Mesodermal cell (in vitro differentiated cells): ENCODE data around the gene SERPINF2.
"Not testable (repeated sequence)": the region's sequence is repeated elsewhere in the genome, so short reads cannot be mapped to it uniquely, and the experiment has no call there.

Experiments used
- H3K27ac ChIP-seq: 2 replicates; pipeline ENCODE4 v1.7.0; 2013; ENCODE audit warnings: mild to moderate bottlenecking, low read depth, low read length, moderate library complexity; ENCODE audit not compliant: severe bottlenecking
- H3K36me3 ChIP-seq: 2 replicates; pipeline ENCODE4 v1.7.1; 2013; ENCODE audit warnings: mild to moderate bottlenecking, low read length, moderate library complexity; ENCODE audit not compliant: control insufficient read depth, insufficient read depth
- H3K4me1 ChIP-seq: one replicate; pipeline ENCODE4 v1.7.1; 2013; ENCODE audit warnings: mild to moderate bottlenecking, low read length; ENCODE audit not compliant: insufficient read depth, control insufficient read depth, poor library complexity, severe bottlenecking
- H3K4me3 ChIP-seq: 2 replicates; pipeline ENCODE4 v1.7.0; 2013; ENCODE audit warnings: low read length, control low read depth, mild to moderate bottlenecking; ENCODE audit not compliant: insufficient read depth, poor library complexity, severe bottlenecking; ENCODE audit errors: extremely low read depth
- H3K9me3 ChIP-seq: 2 replicates; pipeline ENCODE4 v1.7.1; 2013; ENCODE audit warnings: mild to moderate bottlenecking, low read length, moderate library complexity; ENCODE audit not compliant: control insufficient read depth
- WGBS, 2 experiments: methylation state at CpG; one replicate each; pipeline ENCODE4 v1.1.5; 2013; ENCODE audit warnings: missing lambda C conversion rate in 2 of 2; ENCODE audit not compliant: insufficient coverage in 2 of 2; 5-methylcytosine and 5-hydroxymethylcytosine counted together

SERPINF2 gene

GRCh38 chr17:1716076-1716911, 26.4 kb upstream of the SERPINF2 start:
- Histone ChIP-seq H3K27ac (peak overlapping the region; percentile 100), H3K4me1 (peaks cover 32% of the 10 kb centered on the region), H3K9me3 (no peaks in the 10 kb centered on the region), H3K4me3 (peak overlapping the region; percentile 99), H3K36me3 (peaks cover 30% of the 10 kb centered on the region)
- 0 to 1% methylated on average over 57 to 59 of the region's 70 CpGs for WGBS, 2 experiments

DNA sequence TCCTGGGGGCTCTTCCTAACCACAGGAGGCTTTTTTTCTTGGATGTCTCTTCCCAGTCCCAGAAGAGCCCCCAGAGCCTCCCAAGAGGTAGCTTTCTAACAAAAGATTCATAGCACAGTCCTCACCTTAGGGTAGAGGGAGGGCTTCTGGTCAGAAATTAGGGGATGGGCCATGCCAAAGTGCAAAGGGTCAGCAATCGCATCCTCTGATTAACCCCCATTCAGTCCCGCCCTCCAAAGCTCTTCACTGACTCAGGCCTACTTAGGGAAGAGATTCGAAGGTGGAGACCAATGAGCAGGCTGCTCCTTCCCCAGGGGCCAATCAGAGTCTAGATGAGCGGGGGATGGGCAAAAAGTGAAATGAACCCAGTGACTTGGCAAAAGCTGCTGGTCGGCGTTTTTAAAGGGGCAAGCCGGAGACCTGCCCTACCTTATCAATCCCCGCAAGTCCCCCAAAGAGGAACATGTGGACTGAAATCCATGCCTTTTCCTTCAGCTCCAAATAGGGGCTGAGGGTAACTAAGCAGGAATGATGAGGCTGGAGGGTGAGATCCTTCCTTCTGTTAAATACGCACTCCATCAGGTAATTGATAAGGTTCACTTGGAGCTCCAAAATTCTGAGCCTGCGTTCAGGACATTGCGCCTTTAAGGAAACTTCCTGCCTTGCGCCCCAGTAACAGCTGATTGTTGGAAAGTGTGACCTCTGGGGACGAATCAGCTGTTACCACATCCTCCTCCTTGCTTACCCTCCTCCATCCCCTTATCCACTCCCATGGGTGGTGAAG, 25.6 kb upstream of the SERPINF2 start:
- Histone ChIP-seq H3K4me1 (peaks cover 27% of the 10 kb centered on the region), H3K4me3 (peak overlapping the region; percentile 99), H3K9me3 (no peaks in the 10 kb centered on the region), H3K27ac (peak overlapping the region; percentile 100), H3K36me3 (peaks cover 24% of the 10 kb centered on the region)
- WGBS, 2 experiments = 0% methylated on average over 5 to 7 of the region's 13 CpGs

DNA sequence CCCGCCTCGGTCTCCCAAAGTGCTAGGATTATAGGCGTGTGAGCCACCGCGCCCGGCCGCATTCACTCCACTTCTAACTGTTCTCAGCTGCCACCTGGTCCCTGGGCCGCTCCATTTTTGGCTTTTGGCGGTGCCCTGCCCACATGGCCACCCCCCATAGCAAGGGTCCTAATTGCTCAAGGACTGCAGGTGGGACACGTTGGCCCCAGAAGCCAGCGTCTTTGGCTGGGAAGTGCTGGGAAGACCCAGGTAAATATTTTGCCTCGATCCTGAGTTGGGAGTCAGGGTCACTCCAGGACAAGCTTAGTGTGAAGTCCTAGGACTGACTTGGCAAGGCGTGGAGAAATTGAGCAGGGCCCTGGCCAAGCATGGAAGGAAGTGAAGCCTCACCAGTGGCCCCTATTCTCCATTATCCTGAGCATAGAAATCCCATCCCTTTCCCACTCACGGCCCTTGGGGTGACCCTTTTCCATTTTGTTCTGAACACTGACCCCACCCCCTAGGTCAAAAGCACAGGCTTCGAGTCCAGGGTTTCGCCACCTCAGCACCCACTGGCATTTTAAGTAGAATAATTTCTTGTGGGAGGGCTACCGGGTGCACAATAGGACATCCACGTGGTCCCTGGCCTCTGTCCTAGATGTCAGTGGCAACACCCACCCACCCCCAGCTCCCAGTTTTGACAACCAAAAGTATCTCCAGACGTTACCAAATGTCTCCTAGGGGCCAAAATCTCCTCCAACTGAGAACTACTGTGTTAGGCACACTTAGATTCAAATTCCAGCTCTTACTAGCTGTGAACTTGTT, 24.1 kb upstream of the SERPINF2 start:
- peaks cover 9% of the 10 kb centered on the region for H3K36me3 ChIP-seq
- peak overlapping the region; percentile 100 for H3K27ac ChIP-seq
- WGBS, 2 experiments = 94 to 96% methylated on average over 8 to 15 of the region's 19 CpGs
- peaks cover 18% of the 10 kb centered on the region for H3K4me1 ChIP-seq
- H3K9me3 ChIP-seq = no peaks in the 10 kb centered on the region
- no peak overlapping the region for H3K4me3 ChIP-seq

DNA sequence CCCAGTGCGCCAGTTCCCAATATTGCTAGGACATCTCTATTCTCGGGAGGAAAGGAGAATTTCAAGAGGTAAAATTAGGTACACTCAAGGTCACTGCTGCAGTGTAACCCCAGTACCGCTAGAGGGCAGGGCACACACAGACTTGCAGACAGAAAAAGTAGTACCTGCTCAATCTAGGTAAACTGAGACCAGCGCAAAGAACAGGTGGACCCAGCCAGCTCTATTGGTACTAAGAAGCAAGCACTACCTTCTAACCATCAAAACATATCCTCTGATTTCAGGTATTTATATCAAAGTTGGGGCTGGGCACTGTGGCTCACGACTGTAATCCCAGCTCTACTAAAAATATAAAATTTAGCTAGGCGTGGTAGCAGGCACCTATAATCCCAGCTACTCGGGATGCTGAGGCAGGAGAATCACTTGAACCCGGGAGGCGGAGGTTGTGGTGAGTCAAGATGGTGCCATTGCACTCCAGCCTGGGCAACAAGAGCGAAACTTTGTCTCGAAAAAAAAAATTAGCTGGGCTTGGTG, 21.8 kb upstream of the SERPINF2 start:
- Histone ChIP-seq H3K4me3 (no peak overlapping the region), H3K4me1 (peaks cover 16% of the 10 kb centered on the region), H3K27ac (no peak overlapping the region), H3K9me3 (no peaks in the 10 kb centered on the region), H3K36me3 (no peaks in the 10 kb centered on the region)
- 49 to 57% methylated on average over 10 to 11 of the region's 11 CpGs for WGBS, 2 experiments

DNA sequence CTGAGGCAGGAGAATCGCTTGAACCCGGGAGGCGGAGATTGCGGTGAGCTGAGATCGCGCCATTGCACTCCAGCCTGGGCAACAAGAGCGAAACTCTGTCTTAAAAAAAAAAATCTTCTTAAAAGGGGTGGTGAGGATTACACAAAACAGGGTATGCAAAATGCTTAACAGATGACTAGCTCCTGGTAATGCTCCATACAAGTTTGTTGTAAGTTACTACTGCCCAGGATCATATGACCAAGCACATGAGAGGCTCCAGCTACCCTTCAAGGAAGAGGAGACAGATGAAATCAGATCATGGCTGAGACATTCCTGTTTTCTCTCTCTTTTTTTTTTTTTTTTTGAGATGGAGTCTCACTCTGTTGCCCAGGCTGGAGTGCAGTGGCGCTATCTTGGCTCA, 20.6 kb upstream of the SERPINF2 start:
- not testable (repeated sequence) for H3K9me3 ChIP-seq, H3K36me3 ChIP-seq, H3K27ac ChIP-seq, H3K4me3 ChIP-seq
- 96 to 98% methylated on average over 7 of the region's 8 CpGs for WGBS, 2 experiments
- peaks cover 16% of the 10 kb centered on the region for H3K4me1 ChIP-seq

DNA sequence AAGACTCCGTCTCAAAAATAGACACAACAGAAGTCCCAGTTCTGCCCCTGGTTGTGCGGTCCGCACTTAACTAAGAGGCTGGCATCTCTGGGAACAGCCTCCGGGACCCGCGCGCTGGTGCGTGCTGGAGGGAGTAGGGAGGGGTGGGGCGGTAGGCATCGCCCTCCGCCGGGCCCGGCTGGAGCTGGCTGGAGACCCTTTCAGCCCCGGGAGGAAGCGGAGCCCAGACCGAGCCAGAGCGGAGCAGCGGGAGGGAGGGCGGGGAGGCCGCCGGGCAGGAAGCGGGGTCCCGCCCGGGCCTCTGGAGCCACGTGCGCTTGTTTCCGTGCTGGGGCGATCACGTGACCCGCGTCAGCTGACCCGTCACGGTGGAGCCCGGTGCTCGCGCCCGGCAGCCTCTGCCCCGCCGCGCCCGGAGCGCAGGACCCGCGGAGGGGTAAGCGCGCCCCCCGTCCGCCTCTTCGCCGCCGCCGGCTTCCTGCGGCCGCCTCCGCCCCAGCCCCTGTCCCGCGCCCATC, 18.3 kb upstream of the SERPINF2 start, which contains the start of gene WDR81:
TSS of gene WDR81 (plus strand) at position 354 of the 518 bp plus-strand sequence. CDS start 256 bp downstream, outside the sequence.
- Histone ChIP-seq H3K36me3 (peaks cover 9% of the 10 kb centered on the region), H3K9me3 (no peaks in the 10 kb centered on the region), H3K4me1 (peaks cover 10% of the 10 kb centered on the region), H3K4me3 (peak within 1 kb of the TSS; percentile 44), H3K27ac (peak within 1 kb of the TSS; percentile 78)
- 0 to 2% methylated on average over 44 to 46 of the region's 57 CpGs for WGBS, 2 experiments

DNA sequence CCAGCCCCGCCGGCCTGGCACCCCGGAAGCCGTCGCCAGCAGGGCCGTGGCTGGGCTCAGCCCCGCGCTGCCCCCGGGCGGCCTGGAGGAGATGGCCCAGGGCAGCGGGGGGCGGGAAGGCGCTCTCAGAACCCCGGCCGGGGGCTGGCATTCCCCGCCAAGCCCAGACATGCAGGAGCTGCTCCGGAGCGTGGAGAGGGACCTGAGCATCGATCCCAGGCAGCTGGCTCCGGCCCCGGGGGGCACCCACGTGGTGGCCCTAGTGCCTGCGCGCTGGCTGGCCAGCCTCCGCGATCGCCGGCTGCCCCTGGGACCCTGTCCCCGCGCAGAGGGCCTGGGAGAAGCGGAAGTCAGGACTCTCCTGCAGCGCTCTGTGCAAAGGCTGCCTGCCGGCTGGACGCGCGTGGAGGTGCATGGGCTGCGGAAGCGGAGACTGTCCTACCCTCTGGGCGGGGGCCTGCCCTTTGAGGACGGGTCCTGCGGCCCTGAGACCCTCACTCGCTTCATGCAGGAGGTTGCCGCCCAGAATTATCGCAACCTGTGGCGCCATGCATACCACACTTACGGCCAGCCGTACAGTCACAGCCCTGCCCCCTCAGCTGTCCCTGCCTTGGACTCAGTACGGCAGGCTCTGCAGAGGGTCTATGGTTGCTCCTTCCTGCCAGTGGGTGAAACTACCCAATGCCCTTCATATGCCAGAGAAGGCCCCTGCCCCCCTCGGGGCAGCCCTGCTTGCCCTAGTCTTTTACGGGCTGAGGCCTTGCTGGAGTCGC, 17.6 kb upstream of the SERPINF2 start:
- peaks cover 9% of the 10 kb centered on the region for H3K36me3 ChIP-seq
- 33 to 35% methylated on average over 41 to 50 of the region's 51 CpGs for WGBS, 2 experiments
- H3K4me1 ChIP-seq = peaks cover 10% of the 10 kb centered on the region
- peak overlapping the region; percentile 44 for H3K4me3 ChIP-seq
- H3K9me3 ChIP-seq = no peaks in the 10 kb centered on the region
- H3K27ac ChIP-seq = peak overlapping the region; percentile 67

- 96 to 97% methylated on average over 49 to 54 of the region's 54 CpGs for WGBS, 2 experiments
- H3K27ac ChIP-seq = no peak overlapping the region
- peaks cover 10% of the 10 kb centered on the region for H3K4me1 ChIP-seq
- H3K4me3 ChIP-seq = no peak overlapping the region
- peaks cover 9% of the 10 kb centered on the region for H3K36me3 ChIP-seq
- no peaks in the 10 kb centered on the region for H3K9me3 ChIP-seq
Measured at GRCh38 chr17:1725642-1726511, 16.8 kb upstream of the SERPINF2 start.

GRCh38 chr17:1726626-1727257, 15.9 kb upstream of the SERPINF2 start:
- no peak overlapping the region for H3K4me3 ChIP-seq
- peaks cover 13% of the 10 kb centered on the region for H3K36me3 ChIP-seq
- WGBS, 2 experiments = 95 to 97% methylated on average over 14 to 16 of the region's 18 CpGs
- peaks cover 10% of the 10 kb centered on the region for H3K4me1 ChIP-seq
- no peak overlapping the region for H3K27ac ChIP-seq
- H3K9me3 ChIP-seq = no peaks in the 10 kb centered on the region
